GM12891 (cell line): ENCODE results near the gene TMEM144.

ENCODE experiments used
- POLR2A ChIP-seq: IDR thresholded peaks from 2 replicates; pipeline ENCODE4 v1.6.1; 2011; ENCODE audit warnings: low read depth, low read length, control low read depth
- POLR2AphosphoS5 ChIP-seq: IDR thresholded peaks from 2 replicates; pipeline ENCODE4 v1.6.1; 2011; ENCODE audit warnings: low read depth, low read length, control low read depth
- SPI1 ChIP-seq: IDR thresholded peaks from 2 replicates; pipeline ENCODE4 v1.6.1; 2011; ENCODE audit warnings: low read depth, low read length, control low read depth
- TAF1 ChIP-seq: IDR thresholded peaks from 2 replicates; pipeline ENCODE4 v1.6.1; 2011; ENCODE audit warnings: low read depth, low read length, control low read depth

- TF ChIP-seq TAF1 (no peak), POLR2AphosphoS5 (no peak), POLR2A (no peak), SPI1 (no peak)
These were observed 44.0 kb downstream of the TMEM144 start for GRCh38 chr4:158254292-158254691.
